22Rv1 (cell line): ENCODE measurements around the gene THSD4.

Experiments used
- H3K27ac ChIP-seq: fragments of 450-650 bp; 2 replicates; pipeline ENCODE4 v1.5.1; 2017
- ZFX ChIP-seq: fragments of 450-650 bp; IDR thresholded peaks from 2 replicates; pipeline ENCODE4 v1.6.1; 2017; ENCODE audit warnings: antibody characterized with exemption, borderline replicate concordance
- TF ChIP-seq, protein P1 (sequence below): fragments of 450-650 bp; IDR thresholded peaks from 2 replicates; pipeline ENCODE4 v1.5.1; 2017; ENCODE audit warnings: mild to moderate bottlenecking

The THSD4 gene

DNA sequence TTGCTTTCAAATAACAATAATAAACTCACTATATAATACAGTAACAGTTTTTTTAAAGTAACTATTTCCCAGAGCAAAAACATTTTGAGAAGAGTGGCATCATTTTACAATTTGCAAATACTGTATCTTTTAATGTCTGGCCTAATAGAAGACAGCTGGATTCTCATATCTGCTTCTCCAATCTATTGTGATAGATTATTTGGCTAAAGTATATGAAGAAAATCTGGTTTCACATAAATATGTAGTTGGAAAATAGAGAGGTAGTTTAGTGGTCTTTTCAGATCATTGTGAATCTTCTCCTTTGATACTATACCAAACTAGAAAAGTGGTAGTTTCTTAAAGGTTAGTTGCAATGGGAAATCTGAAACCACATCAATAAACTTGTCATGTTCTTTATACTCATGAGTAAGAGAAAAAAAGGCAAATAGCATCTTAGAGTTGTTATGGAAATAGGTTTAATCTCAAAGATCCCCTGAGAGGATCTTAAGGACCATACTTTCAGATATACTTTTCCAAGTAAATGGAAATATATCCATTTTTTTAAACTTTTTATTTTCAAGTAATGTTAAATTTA is 570.2 kb downstream of the THSD4 start:
- H3K27ac ChIP-seq, result no peak overlapping the region
- TF ChIP-seq, protein P1, sequence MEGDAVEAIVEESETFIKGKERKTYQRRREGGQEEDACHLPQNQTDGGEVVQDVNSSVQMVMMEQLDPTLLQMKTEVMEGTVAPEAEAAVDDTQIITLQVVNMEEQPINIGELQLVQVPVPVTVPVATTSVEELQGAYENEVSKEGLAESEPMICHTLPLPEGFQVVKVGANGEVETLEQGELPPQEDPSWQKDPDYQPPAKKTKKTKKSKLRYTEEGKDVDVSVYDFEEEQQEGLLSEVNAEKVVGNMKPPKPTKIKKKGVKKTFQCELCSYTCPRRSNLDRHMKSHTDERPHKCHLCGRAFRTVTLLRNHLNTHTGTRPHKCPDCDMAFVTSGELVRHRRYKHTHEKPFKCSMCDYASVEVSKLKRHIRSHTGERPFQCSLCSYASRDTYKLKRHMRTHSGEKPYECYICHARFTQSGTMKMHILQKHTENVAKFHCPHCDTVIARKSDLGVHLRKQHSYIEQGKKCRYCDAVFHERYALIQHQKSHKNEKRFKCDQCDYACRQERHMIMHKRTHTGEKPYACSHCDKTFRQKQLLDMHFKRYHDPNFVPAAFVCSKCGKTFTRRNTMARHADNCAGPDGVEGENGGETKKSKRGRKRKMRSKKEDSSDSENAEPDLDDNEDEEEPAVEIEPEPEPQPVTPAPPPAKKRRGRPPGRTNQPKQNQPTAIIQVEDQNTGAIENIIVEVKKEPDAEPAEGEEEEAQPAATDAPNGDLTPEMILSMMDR, result no peak
- TF ChIP-seq ZFX, result no peak

DNA sequence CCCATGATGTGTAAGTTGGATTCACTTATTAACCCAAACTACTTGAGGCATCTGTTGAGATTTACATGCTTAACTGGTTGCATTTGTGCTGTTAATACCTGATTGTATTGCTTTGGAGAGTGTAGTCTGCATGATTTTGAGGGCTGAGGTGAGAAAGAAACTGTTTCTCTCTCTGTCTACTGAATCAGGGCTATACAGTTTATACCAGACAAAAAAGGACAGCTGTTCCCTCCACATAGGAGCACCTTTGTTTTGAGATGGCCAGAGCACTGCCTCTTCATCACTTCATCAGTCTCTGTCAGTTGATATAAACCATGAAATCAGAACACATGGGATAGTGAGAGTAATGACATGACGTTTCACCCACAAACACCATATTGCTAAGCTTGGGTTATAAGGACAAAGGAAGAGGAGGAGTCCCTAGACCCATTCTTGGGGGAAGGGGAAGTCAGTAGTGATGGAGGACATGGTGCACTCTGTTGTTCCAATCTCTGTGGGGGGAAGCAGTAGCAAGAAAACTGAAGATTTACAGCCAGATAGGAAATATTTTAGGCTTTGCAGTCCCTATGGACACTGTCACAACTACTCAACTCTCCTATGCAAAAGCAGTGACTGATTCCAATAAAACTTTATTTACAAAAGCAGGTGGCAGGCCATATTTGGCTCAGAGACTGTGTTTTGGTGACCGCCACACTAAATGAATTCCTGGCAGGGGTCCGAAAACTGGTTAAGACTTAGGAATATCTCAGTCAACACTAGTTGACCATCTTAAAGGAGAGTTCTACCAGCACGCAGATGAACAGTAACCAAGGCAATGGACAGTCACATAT is 571.2 kb downstream of the THSD4 start:
- TF ChIP-seq ZFX, result no peak
- TF ChIP-seq, protein P1, result no peak
- H3K27ac ChIP-seq, result no peak overlapping the region

DNA sequence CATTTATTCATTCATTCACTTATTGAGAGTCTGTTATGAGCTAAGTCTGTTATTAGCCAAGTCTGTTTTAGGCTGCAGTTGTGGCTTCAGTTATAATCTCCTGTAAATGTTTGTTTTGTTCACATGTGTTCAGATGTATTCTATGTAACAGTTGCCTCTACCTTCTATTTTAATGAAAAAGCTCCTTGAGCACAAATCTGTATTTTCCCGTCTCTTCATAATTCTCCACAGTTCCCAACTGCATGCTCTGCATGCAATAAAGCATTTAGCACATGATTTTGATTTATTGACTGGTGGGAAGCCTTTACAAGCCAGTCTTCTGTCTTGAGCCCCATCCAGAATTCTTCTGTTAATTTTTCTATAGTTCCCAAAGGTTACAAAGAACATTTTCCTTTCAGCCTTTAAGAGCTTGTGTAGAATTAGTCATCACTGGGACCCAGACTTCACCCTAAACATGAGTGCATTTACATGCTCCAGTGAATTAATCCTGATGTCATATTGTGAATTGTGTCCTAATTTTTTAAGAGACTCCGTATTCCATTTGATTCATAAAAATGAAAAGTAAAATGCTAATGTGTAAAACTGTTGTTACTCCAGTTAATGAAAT is 572.7 kb downstream of the THSD4 start:
- TF ChIP-seq, protein P1, result no peak
- TF ChIP-seq ZFX, result no peak
- H3K27ac ChIP-seq, result no peak overlapping the region

DNA sequence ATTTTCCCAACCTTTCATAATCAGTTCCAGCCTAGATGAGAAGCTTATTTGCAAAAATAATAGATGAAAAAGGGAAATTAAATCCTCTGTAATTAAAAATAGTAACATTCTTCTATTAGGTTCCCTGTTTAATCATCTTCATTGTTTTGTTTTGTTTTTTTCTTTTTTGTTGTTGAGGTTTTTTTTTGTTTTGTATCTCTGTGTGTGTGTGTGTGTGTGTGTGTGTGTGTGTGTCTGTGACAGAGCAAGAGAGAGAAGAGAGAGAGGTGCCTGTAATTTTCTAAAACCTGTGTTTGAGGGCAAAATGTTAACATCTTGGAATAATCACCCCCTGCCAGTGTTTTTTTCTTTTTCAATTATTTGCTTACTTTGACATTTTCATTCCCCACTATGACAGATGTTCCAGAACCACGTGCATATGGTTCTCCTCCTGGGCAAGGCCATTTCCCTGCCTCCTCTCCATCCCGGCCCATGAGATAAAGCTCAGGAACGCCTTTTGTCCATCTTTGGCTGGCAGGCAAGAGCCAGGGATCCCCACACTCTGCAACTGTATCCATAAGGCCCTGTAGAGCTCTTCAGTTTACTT is 573.3 kb downstream of the THSD4 start:
- no peak for TF ChIP-seq ZFX
- TF ChIP-seq, protein P1, result no peak
- H3K27ac ChIP-seq, result no peak overlapping the region

DNA sequence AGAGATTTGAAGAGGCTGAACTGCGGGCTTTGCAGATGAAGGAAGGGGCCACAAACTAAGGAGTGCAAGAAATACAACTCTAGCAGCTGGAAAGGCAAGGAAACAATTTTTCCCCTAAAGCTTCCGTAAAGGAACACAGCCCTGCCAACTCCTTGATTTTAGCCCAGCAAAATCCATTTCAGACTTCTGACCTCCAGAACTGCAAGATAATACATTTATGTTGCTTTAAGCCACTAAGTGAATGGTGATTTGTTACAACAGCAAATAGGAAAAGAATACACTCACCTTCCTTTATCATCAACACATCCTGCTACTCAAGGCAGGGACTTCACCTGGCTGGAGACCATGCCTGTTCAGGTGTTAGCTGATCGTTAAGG is 575.8 kb downstream of the THSD4 start:
- TF ChIP-seq ZFX, result no peak
- TF ChIP-seq, protein P1, result no peak
- H3K27ac ChIP-seq, result no peak overlapping the region

DNA sequence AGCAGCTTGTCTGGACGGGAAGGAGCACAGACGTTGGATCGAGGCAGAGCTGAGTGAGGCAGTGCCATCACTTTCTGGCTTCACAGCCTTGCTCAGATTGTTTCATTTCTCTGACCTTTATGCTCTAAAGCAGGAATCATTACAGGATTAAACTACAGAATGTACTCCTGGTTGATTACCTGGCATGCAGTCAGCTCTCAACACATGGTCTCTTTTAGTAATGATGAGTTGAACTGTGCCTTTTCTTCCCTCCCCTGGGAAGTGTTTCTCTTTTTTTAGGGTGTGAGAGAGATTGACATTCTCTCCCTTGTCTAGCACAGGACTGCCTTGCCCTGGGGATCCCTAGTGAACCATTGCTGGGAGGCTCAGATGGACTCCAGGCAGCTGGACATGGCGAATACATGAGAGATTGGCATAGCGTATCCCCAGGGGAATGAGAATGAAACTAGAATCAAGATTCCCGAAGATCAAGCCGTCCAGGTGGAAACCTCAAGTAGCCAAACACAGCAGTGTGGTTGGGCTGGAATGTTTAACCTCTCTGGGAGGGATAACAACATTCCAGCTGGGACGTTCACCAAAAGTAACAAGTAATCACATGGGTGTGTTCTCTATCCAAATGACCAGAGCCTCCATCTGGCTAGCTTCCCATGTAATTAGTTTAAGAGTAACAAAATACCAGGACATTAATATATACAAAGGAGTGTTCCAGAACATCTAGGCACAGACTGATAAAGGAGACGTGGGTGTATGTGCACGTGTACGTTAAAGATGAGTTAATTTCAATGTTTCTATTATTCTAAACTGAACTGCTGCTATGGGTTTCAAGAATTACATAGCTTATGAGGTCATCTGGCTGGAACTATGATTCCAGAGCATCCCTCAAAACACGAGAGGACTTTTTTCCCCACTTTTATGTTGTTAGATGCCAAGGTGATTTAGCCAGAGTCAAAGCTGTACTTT is 576.5 kb downstream of the THSD4 start:
- TF ChIP-seq, protein P1, result no peak
- TF ChIP-seq ZFX, result no peak

More for the DNA sequence above, 576.5 kb downstream of the THSD4 start:
- H3K27ac ChIP-seq, result no peak overlapping the region
